Hepatocyte (in vitro differentiated cells): ENCODE results near the gene COBL. TPM values are rescaled to one million over a fixed set of nuclear protein-coding genes. Genes with fewer than 3 reads are reported as not detected.

Experiments
- DNase-seq: peaks from one replicate; pipeline ENCODE4 v3.0.0-alpha.2; 2016; ENCODE audit warnings: low spot score
- H2AFZ ChIP-seq: fragments of 200-600 bp; sonication (generic); 2 replicates; pipeline ENCODE4 v1.6.0; 2016; ENCODE audit warnings: antibody characterized with exemption, mild to moderate bottlenecking
- H3K27ac ChIP-seq: fragments of 200-600 bp; sonication (generic); 2 replicates; pipeline ENCODE4 v1.5.1; 2016; ENCODE audit warnings: mild to moderate bottlenecking
- H3K27me3 ChIP-seq: fragments of 200-600 bp; sonication (generic); 2 replicates; pipeline ENCODE4 v1.6.1; 2016
- H3K36me3 ChIP-seq: fragments of 200-600 bp; sonication (generic); replicated peaks from 2 replicates; pipeline ENCODE4 v1.5.1; 2016; ENCODE audit warnings: low read depth; ENCODE audit not compliant: insufficient read depth
- H3K4me1 ChIP-seq: fragments of 200-600 bp; sonication (generic); 2 replicates; pipeline ENCODE4 v1.5.1; 2016; ENCODE audit warnings: mild to moderate bottlenecking, moderate library complexity; ENCODE audit not compliant: insufficient read depth
- H3K4me2 ChIP-seq: fragments of 200-600 bp; sonication (generic); 2 replicates; pipeline ENCODE4 v1.6.0; 2016
- H3K4me3 ChIP-seq: fragments of 200-600 bp; sonication (generic); 2 replicates; pipeline ENCODE4 v1.5.1; 2016; ENCODE audit warnings: mild to moderate bottlenecking
- H3K79me2 ChIP-seq: fragments of 200-600 bp; sonication (generic); 2 replicates; pipeline ENCODE4 v1.6.0; 2017; ENCODE audit warnings: mild to moderate bottlenecking
- H3K9me2 ChIP-seq: fragments of 200-600 bp; sonication (generic); replicated peaks from 2 replicates; pipeline ENCODE4 v1.6.0; 2017; ENCODE audit warnings: mild to moderate bottlenecking; ENCODE audit not compliant: insufficient read depth
- H3K9me3 ChIP-seq: fragments of 200-600 bp; sonication (generic); 2 replicates; pipeline ENCODE4 v1.5.1; 2016; ENCODE audit warnings: low read depth, mild to moderate bottlenecking
- H4K20me1 ChIP-seq: fragments of 200-600 bp; sonication (generic); 2 replicates; pipeline ENCODE4 v1.6.0; 2016; ENCODE audit warnings: mild to moderate bottlenecking; ENCODE audit not compliant: insufficient read depth, poor library complexity, severe bottlenecking
- EZH2 ChIP-seq: fragments of 200-600 bp; sonication (generic); IDR thresholded peaks from 2 replicates; pipeline ENCODE4 v1.6.1; 2016; ENCODE audit warnings: antibody characterized with exemption, mild to moderate bottlenecking, borderline replicate concordance
- EZH2phosphoT487 ChIP-seq: fragments of 200-600 bp; sonication (generic); IDR thresholded peaks from one replicate; pipeline ENCODE4 v1.6.1; 2018; ENCODE audit warnings: antibody characterized with exemption, mild to moderate bottlenecking, low read depth, moderate library complexity; ENCODE audit not compliant: unreplicated experiment, severe bottlenecking
- WGBS: methylation state at CpG from one replicate; pipeline ENCODE4 v1.1.6; 2016; ENCODE audit warnings: low lambda C conversion rate; ENCODE audit errors: missing lambda C conversion rate; 5-methylcytosine and 5-hydroxymethylcytosine counted together
- polyA plus RNA-seq: library from polyadenylated mRNA; unstranded; fragments of >200 nt; fragmentation: Nextera tagmentation; extraction: Ambion mirVana; gene quantifications from 2 replicates; pipeline ENCODE4 v1.2.1, GENCODE V29; 2016
- total RNA-seq: library from RNA; depleted of rRNA; stranded (reverse); fragments of >200 nt; gene quantifications from 2 replicates; pipeline ENCODE4 v1.2.3, GENCODE V29; 2014
- TF ChIP-seq, protein P1 (sequence below): fragments of 200-600 bp; sonication (generic); IDR thresholded peaks from 2 replicates; pipeline ENCODE4 v1.5.1; 2016; ENCODE audit warnings: antibody characterized with exemption, mild to moderate bottlenecking; ENCODE audit not compliant: poor library complexity

Gene COBL
- total and polyA plus RNA-seq, 2 experiments from 2014 or later, result 7.8 to 20.5 TPM

DNA sequence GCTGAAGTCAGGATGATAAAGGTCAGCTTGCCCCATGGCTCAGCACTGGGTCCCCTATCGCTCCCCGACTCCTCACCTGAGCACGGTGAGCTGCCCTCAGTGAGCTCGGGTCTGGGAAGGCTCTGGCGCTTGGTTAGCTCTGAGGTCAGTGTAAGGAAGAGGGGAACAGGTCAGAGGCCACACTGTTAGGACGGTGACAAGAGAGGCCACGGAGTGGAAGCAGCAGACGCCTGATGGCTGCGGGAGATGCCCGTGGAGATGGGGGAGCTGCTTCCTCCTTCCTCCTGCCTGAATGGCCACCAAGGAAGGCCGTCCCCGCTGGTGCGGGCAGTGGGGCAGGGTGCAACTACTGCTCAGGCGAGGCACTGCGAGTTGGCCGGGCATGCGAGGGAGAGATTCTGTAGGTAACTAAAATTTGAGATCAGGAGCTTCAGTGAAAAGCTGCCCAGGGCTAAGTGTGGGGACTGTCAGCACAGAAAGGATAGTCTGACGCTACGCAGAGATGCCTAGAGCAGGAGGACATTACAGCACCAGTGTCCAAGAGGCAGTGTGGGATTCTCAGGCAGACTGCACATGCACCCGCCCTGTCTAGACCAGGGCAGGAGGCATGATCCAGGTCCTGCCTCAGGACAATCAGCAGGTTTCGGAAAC is 302.6 kb downstream of the COBL start:
- no peak overlapping the region for H2AFZ ChIP-seq
- H3K4me3 ChIP-seq, result no peak overlapping the region
- H3K9me3 ChIP-seq, result no peaks in the 10 kb centered on the region
- TF ChIP-seq EZH2 (no peak), EZH2phosphoT487 (no peak)
- TF ChIP-seq, protein P1, sequence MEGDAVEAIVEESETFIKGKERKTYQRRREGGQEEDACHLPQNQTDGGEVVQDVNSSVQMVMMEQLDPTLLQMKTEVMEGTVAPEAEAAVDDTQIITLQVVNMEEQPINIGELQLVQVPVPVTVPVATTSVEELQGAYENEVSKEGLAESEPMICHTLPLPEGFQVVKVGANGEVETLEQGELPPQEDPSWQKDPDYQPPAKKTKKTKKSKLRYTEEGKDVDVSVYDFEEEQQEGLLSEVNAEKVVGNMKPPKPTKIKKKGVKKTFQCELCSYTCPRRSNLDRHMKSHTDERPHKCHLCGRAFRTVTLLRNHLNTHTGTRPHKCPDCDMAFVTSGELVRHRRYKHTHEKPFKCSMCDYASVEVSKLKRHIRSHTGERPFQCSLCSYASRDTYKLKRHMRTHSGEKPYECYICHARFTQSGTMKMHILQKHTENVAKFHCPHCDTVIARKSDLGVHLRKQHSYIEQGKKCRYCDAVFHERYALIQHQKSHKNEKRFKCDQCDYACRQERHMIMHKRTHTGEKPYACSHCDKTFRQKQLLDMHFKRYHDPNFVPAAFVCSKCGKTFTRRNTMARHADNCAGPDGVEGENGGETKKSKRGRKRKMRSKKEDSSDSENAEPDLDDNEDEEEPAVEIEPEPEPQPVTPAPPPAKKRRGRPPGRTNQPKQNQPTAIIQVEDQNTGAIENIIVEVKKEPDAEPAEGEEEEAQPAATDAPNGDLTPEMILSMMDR, result no peak
- no peak for DNase-seq
- no peaks in the 10 kb centered on the region for H3K27me3 ChIP-seq
- H4K20me1 ChIP-seq, result no peaks in the 10 kb centered on the region
- no peaks in the 10 kb centered on the region for H3K79me2 ChIP-seq
- WGBS, result 92% methylated on average over 18 of the region's 21 CpGs
- H3K36me3 ChIP-seq, result no peaks in the 10 kb centered on the region
- H3K4me1 ChIP-seq, result no peaks in the 10 kb centered on the region
- H3K27ac ChIP-seq, result no peak overlapping the region
- no peak overlapping the region for H3K4me2 ChIP-seq
- no peaks in the 10 kb centered on the region for H3K9me2 ChIP-seq

DNA sequence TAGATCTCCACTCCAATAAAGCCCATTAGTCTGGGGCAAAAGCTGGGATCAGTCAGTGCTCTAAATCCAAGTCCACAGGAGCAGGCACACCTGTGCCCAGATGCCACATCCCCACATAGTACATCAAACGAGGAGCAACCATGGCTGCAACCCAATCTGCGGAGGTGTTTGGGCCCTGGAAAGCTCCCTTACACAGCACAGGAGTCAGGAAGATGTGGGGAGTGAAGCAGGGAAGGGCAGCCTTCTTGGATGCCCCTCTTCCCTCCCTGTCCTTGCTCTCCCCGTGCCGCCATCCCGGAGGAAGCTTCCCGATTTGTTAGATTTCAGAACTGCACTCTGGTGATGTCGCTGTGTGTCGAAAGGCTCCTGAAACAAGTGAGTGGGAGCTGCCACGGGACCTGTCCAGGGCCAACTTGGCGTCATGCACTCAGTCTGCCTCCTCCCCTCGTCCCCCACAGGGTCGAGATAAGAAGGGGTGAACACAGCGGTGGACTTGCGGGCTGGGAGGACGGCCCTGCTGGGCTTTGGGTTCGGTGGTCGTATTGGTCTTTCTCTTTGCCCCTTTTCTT is 303.3 kb downstream of the COBL start:
- no peaks in the 10 kb centered on the region for H3K9me3 ChIP-seq
- no peak overlapping the region for H3K4me3 ChIP-seq
- H3K36me3 ChIP-seq, result no peaks in the 10 kb centered on the region
- H3K9me2 ChIP-seq, result no peaks in the 10 kb centered on the region
- no peaks in the 10 kb centered on the region for H4K20me1 ChIP-seq
- no peak overlapping the region for H3K27ac ChIP-seq
- TF ChIP-seq EZH2phosphoT487 (no peak), EZH2 (no peak)
- TF ChIP-seq, protein P1, result no peak
- no peak for DNase-seq
- no peaks in the 10 kb centered on the region for H3K4me1 ChIP-seq
- H3K4me2 ChIP-seq, result no peak overlapping the region
- no peaks in the 10 kb centered on the region for H3K27me3 ChIP-seq
- H2AFZ ChIP-seq, result no peak overlapping the region
- H3K79me2 ChIP-seq, result no peaks in the 10 kb centered on the region
- WGBS, result 90% methylated on average over 17 of the region's 17 CpGs

DNA sequence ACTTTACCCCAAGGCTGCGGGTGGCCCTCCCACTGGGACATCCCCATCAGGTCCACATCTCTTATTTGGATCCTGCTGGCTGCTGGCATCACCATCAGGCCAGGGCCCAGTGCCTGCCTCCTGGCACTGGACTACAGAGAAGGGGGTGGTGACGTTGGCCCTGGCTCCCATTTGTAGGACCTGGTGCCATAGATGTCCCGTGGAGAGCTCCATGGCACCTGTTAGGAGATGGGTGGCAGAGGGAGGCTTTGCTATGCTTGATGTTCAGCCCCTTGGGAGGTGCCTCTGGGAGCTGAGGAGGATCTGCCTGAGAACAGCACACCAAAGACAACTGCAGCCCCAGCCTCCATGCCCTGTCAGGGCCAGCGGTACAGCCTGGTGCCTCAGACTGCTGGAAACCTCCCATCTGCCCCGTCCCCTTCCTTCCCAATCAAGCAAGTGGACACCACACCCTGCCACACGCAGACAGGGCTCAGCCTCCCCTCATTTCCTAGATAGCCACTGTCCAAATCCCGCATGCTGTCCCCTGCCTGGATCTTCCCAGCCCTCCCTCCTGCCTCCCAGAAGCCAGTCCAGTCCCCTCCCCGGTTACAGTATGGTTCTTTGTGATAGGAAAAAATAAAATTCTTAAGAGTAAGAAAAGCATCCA is 303.9 kb downstream of the COBL start:
- H3K27ac ChIP-seq, result no peak overlapping the region

More for the DNA sequence above, 303.9 kb downstream of the COBL start:
- 85% methylated on average over 8 of the region's 8 CpGs for WGBS
- Histone ChIP-seq H3K27me3 (no peaks in the 10 kb centered on the region), H3K36me3 (no peaks in the 10 kb centered on the region), H4K20me1 (no peaks in the 10 kb centered on the region), H3K4me2 (no peak overlapping the region), H3K79me2 (no peaks in the 10 kb centered on the region), H3K4me3 (no peak overlapping the region), H3K4me1 (no peaks in the 10 kb centered on the region), H3K9me2 (no peaks in the 10 kb centered on the region), H3K9me3 (no peaks in the 10 kb centered on the region), H2AFZ (no peak overlapping the region)
- TF ChIP-seq EZH2phosphoT487 (no peak), EZH2 (no peak)
- TF ChIP-seq, protein P1, result no peak
- DNase-seq, result no peak
